ENCODE results near the gene GID8. TPM values are rescaled to one million over a fixed set of nuclear protein-coding genes. Genes with fewer than 3 reads are reported as not detected.
A peak's percentile ranks its signal among the peaks of the same experiment; 100 is the strongest.

GID8 gene
- total and polyA plus RNA-seq, 2 of the 13 experiments (the other 11 are each of a cell fraction or from before 2014, with no cell fraction given), result 39.6 to 59.8 TPM

DNA sequence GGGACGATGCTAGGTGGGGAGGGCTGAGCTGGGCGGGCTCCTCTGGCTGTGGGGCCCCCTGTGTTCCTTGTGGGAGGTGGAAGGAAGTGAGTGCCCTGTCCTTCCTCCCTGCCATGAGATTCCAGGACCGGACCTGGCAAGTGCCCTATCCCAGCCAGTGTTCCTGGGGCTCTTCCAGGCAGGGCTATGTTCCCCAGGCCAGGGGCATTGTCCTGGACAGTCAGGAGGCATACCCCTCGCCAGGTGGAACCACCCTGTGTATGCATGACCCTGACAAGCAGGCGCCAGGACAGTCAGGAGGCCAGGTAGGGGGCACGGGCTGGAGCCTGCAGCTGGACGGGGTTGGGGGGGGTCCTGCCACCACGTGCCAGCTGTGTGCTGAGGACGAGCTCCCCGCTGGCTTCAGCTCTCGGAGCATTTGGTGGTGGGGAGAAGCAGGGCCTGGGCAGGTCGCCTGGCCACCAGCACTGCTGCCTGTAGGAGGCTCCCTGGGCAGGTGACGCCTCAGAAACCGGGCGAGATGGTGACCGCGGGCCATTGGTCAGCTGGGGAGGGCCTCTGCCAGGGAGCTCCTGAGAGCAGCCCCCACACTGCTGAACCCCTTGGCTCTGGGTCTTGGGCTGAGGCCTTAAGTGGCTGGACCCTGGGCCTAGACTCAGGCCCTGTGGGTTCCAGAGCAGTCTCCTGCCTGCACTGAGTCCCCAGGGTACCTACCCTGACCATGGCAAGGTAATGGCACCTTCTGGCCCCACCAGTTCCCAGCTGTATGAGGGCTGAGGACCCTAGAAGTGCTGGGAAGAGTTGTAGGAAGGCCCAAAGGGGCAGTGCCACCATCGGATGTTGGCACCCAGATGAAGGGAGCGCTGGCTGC, 15.3 kb downstream of the GID8 start (continued):
- peak; percentile 81 for TF ChIP-seq ZC3H4 (CRISPR knock-in tag; IDR thresholded peaks at IDR 0.05; ENCODE audit: borderline replicate concordance)
- TF ChIP-seq HNRNPH1 (optimal IDR thresholded peaks at IDR 0.05; ENCODE audit: low read depth, low read length), result no peak
- TF ChIP-seq ZNF253 (CRISPR knock-in tag; IDR thresholded peaks at IDR 0.05; ENCODE audit: borderline replicate concordance), result peak; percentile 42; the same call in 1 of the 2 replicates
- peak; percentile 56 for TF ChIP-seq CCDC6 (CRISPR knock-in tag; IDR thresholded peaks at IDR 0.05)
- TF ChIP-seq, protein P1, sequence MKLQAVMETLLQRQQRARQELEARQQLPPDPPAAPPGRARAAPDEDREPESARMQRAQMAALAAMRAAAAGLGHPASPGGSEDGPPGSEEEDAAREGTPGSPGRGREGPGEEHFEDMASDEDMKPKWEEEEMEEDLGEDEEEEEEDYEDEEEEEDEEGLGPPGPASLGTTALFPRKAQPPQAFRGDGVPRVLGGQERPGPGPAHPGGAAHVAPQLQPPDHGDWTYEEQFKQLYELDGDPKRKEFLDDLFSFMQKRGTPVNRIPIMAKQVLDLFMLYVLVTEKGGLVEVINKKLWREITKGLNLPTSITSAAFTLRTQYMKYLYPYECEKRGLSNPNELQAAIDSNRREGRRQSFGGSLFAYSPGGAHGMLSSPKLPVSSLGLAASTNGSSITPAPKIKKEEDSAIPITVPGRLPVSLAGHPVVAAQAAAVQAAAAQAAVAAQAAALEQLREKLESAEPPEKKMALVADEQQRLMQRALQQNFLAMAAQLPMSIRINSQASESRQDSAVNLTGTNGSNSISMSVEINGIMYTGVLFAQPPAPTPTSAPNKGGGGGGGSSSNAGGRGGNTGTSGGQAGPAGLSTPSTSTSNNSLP (IDR thresholded peaks at IDR 0.05; ENCODE audit: low read depth, low read length), result no peak
- TF ChIP-seq ATF1 (CRISPR knock-in tag; IDR thresholded peaks at IDR 0.05), result no peak
- TF ChIP-seq, protein P2, sequence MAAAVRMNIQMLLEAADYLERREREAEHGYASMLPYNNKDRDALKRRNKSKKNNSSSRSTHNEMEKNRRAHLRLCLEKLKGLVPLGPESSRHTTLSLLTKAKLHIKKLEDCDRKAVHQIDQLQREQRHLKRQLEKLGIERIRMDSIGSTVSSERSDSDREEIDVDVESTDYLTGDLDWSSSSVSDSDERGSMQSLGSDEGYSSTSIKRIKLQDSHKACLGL (CRISPR knock-in tag; IDR thresholded peaks at IDR 0.05), result 0 out of 2 replicates have a peak, but pooled peaks have one; percentile 82
- TF ChIP-seq, protein P3, sequence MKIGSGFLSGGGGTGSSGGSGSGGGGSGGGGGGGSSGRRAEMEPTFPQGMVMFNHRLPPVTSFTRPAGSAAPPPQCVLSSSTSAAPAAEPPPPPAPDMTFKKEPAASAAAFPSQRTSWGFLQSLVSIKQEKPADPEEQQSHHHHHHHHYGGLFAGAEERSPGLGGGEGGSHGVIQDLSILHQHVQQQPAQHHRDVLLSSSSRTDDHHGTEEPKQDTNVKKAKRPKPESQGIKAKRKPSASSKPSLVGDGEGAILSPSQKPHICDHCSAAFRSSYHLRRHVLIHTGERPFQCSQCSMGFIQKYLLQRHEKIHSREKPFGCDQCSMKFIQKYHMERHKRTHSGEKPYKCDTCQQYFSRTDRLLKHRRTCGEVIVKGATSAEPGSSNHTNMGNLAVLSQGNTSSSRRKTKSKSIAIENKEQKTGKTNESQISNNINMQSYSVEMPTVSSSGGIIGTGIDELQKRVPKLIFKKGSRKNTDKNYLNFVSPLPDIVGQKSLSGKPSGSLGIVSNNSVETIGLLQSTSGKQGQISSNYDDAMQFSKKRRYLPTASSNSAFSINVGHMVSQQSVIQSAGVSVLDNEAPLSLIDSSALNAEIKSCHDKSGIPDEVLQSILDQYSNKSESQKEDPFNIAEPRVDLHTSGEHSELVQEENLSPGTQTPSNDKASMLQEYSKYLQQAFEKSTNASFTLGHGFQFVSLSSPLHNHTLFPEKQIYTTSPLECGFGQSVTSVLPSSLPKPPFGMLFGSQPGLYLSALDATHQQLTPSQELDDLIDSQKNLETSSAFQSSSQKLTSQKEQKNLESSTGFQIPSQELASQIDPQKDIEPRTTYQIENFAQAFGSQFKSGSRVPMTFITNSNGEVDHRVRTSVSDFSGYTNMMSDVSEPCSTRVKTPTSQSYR (CRISPR knock-in tag; IDR thresholded peaks at IDR 0.05; ENCODE audit: borderline replicate concordance), result peak; percentile 49; the same call in 1 of the 2 replicates
- peak; percentile 45; the same call in 1 of the 2 replicates for TF ChIP-seq BRCA1 (CRISPR knock-in tag; IDR thresholded peaks at IDR 0.05)
- TF ChIP-seq, protein P4, sequence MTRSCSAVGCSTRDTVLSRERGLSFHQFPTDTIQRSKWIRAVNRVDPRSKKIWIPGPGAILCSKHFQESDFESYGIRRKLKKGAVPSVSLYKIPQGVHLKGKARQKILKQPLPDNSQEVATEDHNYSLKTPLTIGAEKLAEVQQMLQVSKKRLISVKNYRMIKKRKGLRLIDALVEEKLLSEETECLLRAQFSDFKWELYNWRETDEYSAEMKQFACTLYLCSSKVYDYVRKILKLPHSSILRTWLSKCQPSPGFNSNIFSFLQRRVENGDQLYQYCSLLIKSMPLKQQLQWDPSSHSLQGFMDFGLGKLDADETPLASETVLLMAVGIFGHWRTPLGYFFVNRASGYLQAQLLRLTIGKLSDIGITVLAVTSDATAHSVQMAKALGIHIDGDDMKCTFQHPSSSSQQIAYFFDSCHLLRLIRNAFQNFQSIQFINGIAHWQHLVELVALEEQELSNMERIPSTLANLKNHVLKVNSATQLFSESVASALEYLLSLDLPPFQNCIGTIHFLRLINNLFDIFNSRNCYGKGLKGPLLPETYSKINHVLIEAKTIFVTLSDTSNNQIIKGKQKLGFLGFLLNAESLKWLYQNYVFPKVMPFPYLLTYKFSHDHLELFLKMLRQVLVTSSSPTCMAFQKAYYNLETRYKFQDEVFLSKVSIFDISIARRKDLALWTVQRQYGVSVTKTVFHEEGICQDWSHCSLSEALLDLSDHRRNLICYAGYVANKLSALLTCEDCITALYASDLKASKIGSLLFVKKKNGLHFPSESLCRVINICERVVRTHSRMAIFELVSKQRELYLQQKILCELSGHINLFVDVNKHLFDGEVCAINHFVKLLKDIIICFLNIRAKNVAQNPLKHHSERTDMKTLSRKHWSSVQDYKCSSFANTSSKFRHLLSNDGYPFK (CRISPR knock-in tag; IDR thresholded peaks at IDR 0.05; ENCODE audit: borderline replicate concordance), result no peak; the same call in 1 of the 2 replicates
- TF ChIP-seq, protein P5, sequence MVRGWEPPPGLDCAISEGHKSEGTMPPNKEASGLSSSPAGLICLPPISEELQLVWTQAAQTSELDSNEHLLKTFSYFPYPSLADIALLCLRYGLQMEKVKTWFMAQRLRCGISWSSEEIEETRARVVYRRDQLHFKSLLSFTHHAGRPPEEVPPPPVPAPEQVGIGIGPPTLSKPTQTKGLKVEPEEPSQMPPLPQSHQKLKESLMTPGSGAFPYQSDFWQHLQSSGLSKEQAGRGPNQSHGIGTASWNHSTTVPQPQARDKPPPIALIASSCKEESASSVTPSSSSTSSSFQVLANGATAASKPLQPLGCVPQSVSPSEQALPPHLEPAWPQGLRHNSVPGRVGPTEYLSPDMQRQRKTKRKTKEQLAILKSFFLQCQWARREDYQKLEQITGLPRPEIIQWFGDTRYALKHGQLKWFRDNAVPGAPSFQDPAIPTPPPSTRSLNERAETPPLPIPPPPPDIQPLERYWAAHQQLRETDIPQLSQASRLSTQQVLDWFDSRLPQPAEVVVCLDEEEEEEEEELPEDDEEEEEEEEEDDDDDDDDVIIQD (CRISPR knock-in tag; IDR thresholded peaks at IDR 0.05; ENCODE audit: low read depth), result peak; percentile 18
- TF ChIP-seq FOXA1 (IDR thresholded peaks at IDR 0.05), result no peak
- 0 out of 2 replicates have a peak, but pooled peaks have one; percentile 9 for TF ChIP-seq FOXA1 (CRISPR knock-in tag; IDR thresholded peaks at IDR 0.05)
- TF ChIP-seq, protein P6, sequence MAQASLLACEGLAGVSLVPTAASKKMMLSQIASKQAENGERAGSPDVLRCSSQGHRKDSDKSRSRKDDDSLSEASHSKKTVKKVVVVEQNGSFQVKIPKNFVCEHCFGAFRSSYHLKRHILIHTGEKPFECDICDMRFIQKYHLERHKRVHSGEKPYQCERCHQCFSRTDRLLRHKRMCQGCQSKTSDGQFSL (CRISPR knock-in tag; IDR thresholded peaks at IDR 0.05), result peak; percentile 97
- TF ChIP-seq, protein P7, sequence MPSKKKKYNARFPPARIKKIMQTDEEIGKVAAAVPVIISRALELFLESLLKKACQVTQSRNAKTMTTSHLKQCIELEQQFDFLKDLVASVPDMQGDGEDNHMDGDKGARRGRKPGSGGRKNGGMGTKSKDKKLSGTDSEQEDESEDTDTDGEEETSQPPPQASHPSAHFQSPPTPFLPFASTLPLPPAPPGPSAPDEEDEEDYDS (CRISPR knock-in tag; IDR thresholded peaks at IDR 0.05), result no peak
